ENCODE measurements around the gene CDH23. TPM values are rescaled to one million over a fixed set of nuclear protein-coding genes. Genes with fewer than 3 reads are reported as not detected.

Gene CDH23
- total RNA-seq, 1 experiment from 2014 or later: not detected

GRCh38 chr10:71448146-71448545, 51.4 kb downstream of the CDH23 start:
- ATAC-seq (no peak), DNase-seq (no peak)
- Histone ChIP-seq H3K36me3 (ENCODE audit: low read depth, low read length) (no peaks in the 10 kb centered on the region), H3K27me3 (ENCODE audit: low read length) (no peaks in the 10 kb centered on the region), H3K9ac (ENCODE audit: low read length) (no peak overlapping the region), H3K4me1 (ENCODE audit: insufficient read depth, low read length) (no peaks in the 10 kb centered on the region), H3K4me3 (ENCODE audit: low read length) (no peak overlapping the region), H3K9me2 (replicated peaks; ENCODE audit: low read length) (no peaks in the 10 kb centered on the region), H3F3A (ENCODE audit: low read length, unreplicated experiment) (no peaks in the 10 kb centered on the region), H3K4me2 (ENCODE audit: low read length) (no peak overlapping the region), H2AFZ (ENCODE audit: low read length) (no peak overlapping the region), H3K9me3 (ENCODE audit: low read length) (no peaks in the 10 kb centered on the region), H3K27ac (ENCODE audit: low read length) (no peak overlapping the region), H4K20me1 (ENCODE audit: low read length) (no peaks in the 10 kb centered on the region), H3K79me2 (ENCODE audit: low read length) (no peaks in the 10 kb centered on the region)
- CTCF ChIA-PET: no interaction called here
- TF ChIP-seq CTCF (conservative IDR thresholded peaks at IDR 0.05; ENCODE audit: low read depth, low read length): no peak
- no peak for TF ChIP-seq EZH2 (IDR thresholded peaks at IDR 0.05; ENCODE audit: low read length, unreplicated experiment)
- TF ChIP-seq EZH2phosphoT487 (IDR thresholded peaks at IDR 0.05; ENCODE audit: borderline replicate concordance, low read length): no peak
- POLR2A ChIA-PET (ENCODE audit: unreplicated experiment): no interaction called here
- BruUV-seq (replicated peaks): no TSS peak
- intact Hi-C loops (cut with micrococcal nuclease): no loop called here

DNA sequence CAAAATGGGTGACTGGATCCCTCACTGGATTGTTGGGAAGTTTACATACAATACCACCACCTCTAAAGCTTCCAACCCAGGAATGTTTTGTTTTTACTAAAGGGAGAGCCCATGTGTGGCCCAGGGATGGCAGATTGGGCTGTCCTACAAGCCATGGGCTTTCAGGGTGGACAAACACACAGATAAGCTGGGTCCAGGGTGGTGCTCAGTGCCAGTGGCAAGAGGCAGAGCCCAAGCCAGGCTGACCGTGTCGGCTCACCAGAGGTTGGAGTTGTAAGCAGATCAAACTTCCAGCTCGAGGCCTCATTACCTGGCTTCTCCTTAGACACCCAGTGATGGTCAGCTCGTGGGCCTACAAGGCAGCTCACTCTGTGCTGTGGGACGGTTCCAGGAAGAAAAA, 52.3 kb downstream of the CDH23 start:
- Histone ChIP-seq H3K4me2 (ENCODE audit: low read length) (no peak overlapping the region), H3K4me3 (ENCODE audit: low read length) (no peak overlapping the region), H3K9ac (ENCODE audit: low read length) (no peak overlapping the region), H3K9me3 (ENCODE audit: low read length) (no peaks in the 10 kb centered on the region), H3F3A (ENCODE audit: low read length, unreplicated experiment) (no peaks in the 10 kb centered on the region), H3K36me3 (ENCODE audit: low read depth, low read length) (no peaks in the 10 kb centered on the region), H3K79me2 (ENCODE audit: low read length) (no peaks in the 10 kb centered on the region), H4K20me1 (ENCODE audit: low read length) (no peaks in the 10 kb centered on the region), H2AFZ (ENCODE audit: low read length) (no peak overlapping the region), H3K4me1 (ENCODE audit: insufficient read depth, low read length) (no peaks in the 10 kb centered on the region), H3K9me2 (replicated peaks; ENCODE audit: low read length) (no peaks in the 10 kb centered on the region), H3K27ac (ENCODE audit: low read length) (no peak overlapping the region), H3K27me3 (ENCODE audit: low read length) (peaks cover 6% of the 10 kb centered on the region; the same call in 1 of the 2 replicates)
- ChIA-PET CTCF (no interaction called here), POLR2A (ENCODE audit: unreplicated experiment) (no interaction called here)
- DNase-seq (no peak), ATAC-seq (no peak)
- TF ChIP-seq EZH2 (IDR thresholded peaks at IDR 0.05; ENCODE audit: low read length, unreplicated experiment): no peak
- intact Hi-C loops (cut with micrococcal nuclease): no loop called here
- no TSS peak for BruUV-seq (replicated peaks)

DNA sequence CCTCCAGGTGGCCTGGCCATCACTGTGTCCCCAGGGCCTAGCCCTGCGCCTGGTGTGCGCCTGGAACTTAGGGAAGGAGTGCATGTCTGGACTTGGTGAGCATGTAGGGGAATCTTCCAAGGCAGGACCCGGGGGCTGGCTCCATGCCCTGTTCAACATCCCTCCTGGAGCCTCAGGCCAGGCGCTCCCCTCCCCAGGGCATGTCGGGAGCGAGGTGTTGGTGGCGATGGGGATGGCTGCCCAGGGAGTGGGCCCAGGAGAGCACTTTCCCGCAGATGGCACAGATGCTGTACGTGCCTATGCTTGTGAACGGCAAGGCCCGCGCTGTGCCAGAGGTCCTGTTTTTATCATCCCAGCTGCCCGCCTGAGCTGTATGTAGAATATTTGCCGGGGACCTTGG, 55.0 kb downstream of the CDH23 start:
- Histone ChIP-seq H3K36me3 (ENCODE audit: low read depth, low read length) (no peaks in the 10 kb centered on the region), H3K79me2 (ENCODE audit: low read length) (no peaks in the 10 kb centered on the region), H2AFZ (ENCODE audit: low read length) (no peak overlapping the region), H3K4me2 (ENCODE audit: low read length) (no peak overlapping the region), H3K9me3 (ENCODE audit: low read length) (no peaks in the 10 kb centered on the region), H3F3A (ENCODE audit: low read length, unreplicated experiment) (no peaks in the 10 kb centered on the region), H3K27me3 (ENCODE audit: low read length) (peaks cover 24% of the 10 kb centered on the region), H4K20me1 (ENCODE audit: low read length) (no peaks in the 10 kb centered on the region), H3K9ac (ENCODE audit: low read length) (no peak overlapping the region), H3K4me1 (ENCODE audit: insufficient read depth, low read length) (no peaks in the 10 kb centered on the region), H3K4me3 (ENCODE audit: low read length) (no peak overlapping the region), H3K27ac (ENCODE audit: low read length) (no peak overlapping the region), H3K9me2 (replicated peaks; ENCODE audit: low read length) (no peaks in the 10 kb centered on the region)
- no TSS peak for BruUV-seq (replicated peaks)
- DNase-seq (no peak), ATAC-seq (no peak)
- ChIA-PET POLR2A (ENCODE audit: unreplicated experiment) (no interaction called here), CTCF (no interaction called here)
- no peak for TF ChIP-seq EZH2 (IDR thresholded peaks at IDR 0.05; ENCODE audit: low read length, unreplicated experiment)
- TF ChIP-seq EZH2phosphoT487 (IDR thresholded peaks at IDR 0.05; ENCODE audit: borderline replicate concordance, low read length): no peak
- no peak for TF ChIP-seq CTCF (conservative IDR thresholded peaks at IDR 0.05; ENCODE audit: low read depth, low read length)
- intact Hi-C loops (cut with micrococcal nuclease): no loop called here
